Endothelial cell of umbilical vein (primary cell): Measurements from ENCODE around the gene UQCC2. TPM values are rescaled to one million over a fixed set of nuclear protein-coding genes. Genes with fewer than 3 reads are reported as not detected.

Experiments used
- BruUV-seq: library from RNA; stranded (reverse); fragments of 400-500 nt; replicated peaks from 2 replicates; lab custom pipeline; 2021; lab: Mats Ljungman, UMichigan
- CTCF ChIA-PET: fragments of 300-600, 350-600 bp; sonication (Branson Sonifier 250); formaldehyde crosslinking; loops from one replicate; lab custom pipeline; 2021; ENCODE audit warnings: antibody characterized with exemption, inconsistent platforms; lab: Charles Lee
- POLR2A ChIA-PET: fragments of 300-600, 350-600 bp; sonication (Branson Sonifier 250); formaldehyde crosslinking; loops from one replicate; lab custom pipeline; 2021; ENCODE audit warnings: antibody characterized with exemption, inconsistent platforms; lab: Charles Lee
- DNase-seq: peaks from one replicate; pipeline ENCODE4 v3.0.0-alpha.2; 2011; ENCODE audit warnings: low read depth, low spot score
- FAIRE-seq: peaks from 2 replicates; lab custom pipeline; 2011; peaks lifted over from hg19 to GRCh38; lab: Jason Lieb, UNC
- H2AFZ ChIP-seq: 2 replicates; pipeline ENCODE4 v1.6.0; 2012; ENCODE audit warnings: low read depth, low read length, control low read depth, inconsistent platforms
- H3K27ac ChIP-seq: 2 replicates; pipeline ENCODE4 v1.5.1; 2011; ENCODE audit warnings: low read depth, mild to moderate bottlenecking, control low read depth, low read length, moderate library complexity; ENCODE audit not compliant: insufficient read depth
- H3K27me3 ChIP-seq, 2 experiments: 2 replicates each; pipeline versions ENCODE4 v1.6.0 to v1.6.1; 2011; ENCODE audit warnings: low read length in 2 of 2, mixed read lengths in 1 of 2; ENCODE audit not compliant: control insufficient read depth in 2 of 2, insufficient read depth in 2 of 2
- H3K36me3 ChIP-seq, 2 experiments: 2 replicates in 1 of 2; 3 replicates in 1 of 2; pipeline ENCODE4 v1.5.1; 2011; ENCODE audit warnings: low read length in 2 of 2, mild to moderate bottlenecking in 1 of 2, moderate library complexity in 1 of 2; ENCODE audit not compliant: control insufficient read depth in 2 of 2, insufficient read depth in 2 of 2; ENCODE audit errors: extremely low read depth in 1 of 2
- H3K4me1 ChIP-seq: 3 replicates; pipeline ENCODE4 v1.5.1; 2011; ENCODE audit warnings: mild to moderate bottlenecking, low read length; ENCODE audit not compliant: control insufficient read depth, insufficient read depth; ENCODE audit errors: extremely low read depth
- H3K4me2 ChIP-seq: 2 replicates; pipeline ENCODE4 v1.6.1; 2011; ENCODE audit warnings: low read length, control low read depth, mixed read lengths; ENCODE audit not compliant: insufficient read depth
- H3K4me3 ChIP-seq, 3 experiments: fragments of 200-600 bp in 1 of 3; sonication (generic), shearing (Covaris generic) in 1 of 3; replicated peaks in 1 of 3; 2 replicates each; pipeline ENCODE4 v1.5.1; 2011 to 2016; ENCODE audit warnings: control low read depth in 3 of 3, low read length in 3 of 3, mild to moderate bottlenecking in 2 of 3, inconsistent platforms in 1 of 3, low read depth in 1 of 3, moderate library complexity in 1 of 3; ENCODE audit not compliant: insufficient read depth in 1 of 3
- H3K79me2 ChIP-seq: 2 replicates; pipeline ENCODE4 v1.6.0; 2012; ENCODE audit warnings: low read length, inconsistent platforms; ENCODE audit not compliant: control insufficient read depth, insufficient read depth
- H3K9ac ChIP-seq: replicated peaks from 2 replicates; pipeline ENCODE3; 2011; ENCODE audit warnings: low read length, control low read depth; ENCODE audit not compliant: insufficient read depth; ENCODE audit errors: extremely low read depth
- H3K9me1 ChIP-seq: replicated peaks from 3 replicates; pipeline ENCODE4 v1.6.0; 2011; ENCODE audit warnings: mild to moderate bottlenecking, low read length; ENCODE audit not compliant: control insufficient read depth, insufficient read depth; ENCODE audit errors: extremely low read depth
- H3K9me3 ChIP-seq: replicated peaks from 2 replicates; pipeline ENCODE4 v1.5.1; 2012; ENCODE audit warnings: low read length, inconsistent platforms; ENCODE audit not compliant: control insufficient read depth, insufficient read depth
- H4K20me1 ChIP-seq: replicated peaks from 2 replicates; pipeline ENCODE3; 2011; ENCODE audit warnings: mild to moderate bottlenecking, low read length; ENCODE audit not compliant: control insufficient read depth, insufficient read depth; ENCODE audit errors: extremely low read depth
- CTCF ChIP-seq, 2 donors: IDR thresholded peaks; 1 replicate in 1 of 2; 2 replicates in 1 of 2; pipeline ENCODE4 v1.5.1; 2011; ENCODE audit warnings: low read length in 2 of 2, mild to moderate bottlenecking in 2 of 2, moderate library complexity in 2 of 2, control low read depth in 1 of 2, inconsistent platforms in 1 of 2, low read depth in 1 of 2; ENCODE audit not compliant: insufficient read depth in 1 of 2; ENCODE audit errors: extremely low read depth in 1 of 2
- EZH2 ChIP-seq: IDR thresholded peaks from 2 replicates; pipeline ENCODE4 v1.6.1; 2012; ENCODE audit warnings: borderline replicate concordance, low read depth, mild to moderate bottlenecking, moderate library complexity, low read length, inconsistent platforms; ENCODE audit not compliant: severe bottlenecking
- FOS ChIP-seq: IDR thresholded peaks from 2 replicates; pipeline ENCODE4 v1.6.1; 2011; ENCODE audit warnings: mild to moderate bottlenecking, low read length, moderate library complexity, borderline replicate concordance; ENCODE audit not compliant: insufficient read depth
- GATA2 ChIP-seq: IDR thresholded peaks from 2 replicates; pipeline ENCODE4 v1.7.0; 2011; ENCODE audit warnings: low read depth, mild to moderate bottlenecking, moderate library complexity, mixed read lengths, low read length; ENCODE audit not compliant: insufficient read length, insufficient read depth
- JUN ChIP-seq: IDR thresholded peaks from 2 replicates; pipeline ENCODE4 v1.6.1; 2011; ENCODE audit warnings: borderline replicate concordance, low read depth; ENCODE audit not compliant: insufficient read length, insufficient read depth
- MYC ChIP-seq: IDR thresholded peaks from one replicate; pipeline ENCODE4 v1.6.1; 2011; ENCODE audit warnings: mild to moderate bottlenecking, low read depth, low read length
- POLR2A ChIP-seq: IDR thresholded peaks from 2 replicates; pipeline ENCODE4 v1.6.1; 2012; ENCODE audit warnings: low read depth, mild to moderate bottlenecking, control low read depth, low read length
- POLR2AphosphoS5 ChIP-seq: IDR thresholded peaks from 2 replicates; pipeline ENCODE4 v1.6.1; 2012; ENCODE audit warnings: low read depth, mild to moderate bottlenecking, control low read depth, low read length, moderate library complexity; ENCODE audit not compliant: insufficient read depth
- dilution Hi-C: fragments of 300-500 bp; cut with MboI; formaldehyde crosslinking; loops from one replicate; pipeline ENCODE4 v1.15.0; 2019; ENCODE audit warnings: low sequenced_read_pairs; ENCODE audit not compliant: extremely low pct_ligation_motif_present
- intact Hi-C: fragments of 100-400 bp; cut with micrococcal nuclease; formaldehyde crosslinking; loops from one replicate; pipeline ENCODE4 v1.10.0; 2022
- polyA plus RNA-seq, 4 experiments: library from polyadenylated mRNA; depleted of rRNA in 3 of 4; stranded (reverse) in 3 of 4; unstranded in 1 of 4; fragments of >200 nt; gene quantifications; 2 replicates each; pipeline versions ENCODE4 v1.2.1 to v1.2.3, GENCODE V29; 2011 to 2012; ENCODE audit warnings: missing spikeins in 1 of 4
- total RNA-seq: library from RNA; stranded (reverse); gene quantifications from 2 replicates; pipeline ENCODE4 v1.2.3, GENCODE V29; 2021
- TF ChIP-seq, protein P1 (sequence below): IDR thresholded peaks from 2 replicates; pipeline ENCODE4 v1.6.1; 2011; ENCODE audit not compliant: insufficient read depth, insufficient read length

The UQCC2 gene
- total and polyA plus RNA-seq, 2 donors (not counting 3 experiments of a cell fraction or from before 2014, with no cell fraction given): 46.3 to 95.3 TPM

DNA sequence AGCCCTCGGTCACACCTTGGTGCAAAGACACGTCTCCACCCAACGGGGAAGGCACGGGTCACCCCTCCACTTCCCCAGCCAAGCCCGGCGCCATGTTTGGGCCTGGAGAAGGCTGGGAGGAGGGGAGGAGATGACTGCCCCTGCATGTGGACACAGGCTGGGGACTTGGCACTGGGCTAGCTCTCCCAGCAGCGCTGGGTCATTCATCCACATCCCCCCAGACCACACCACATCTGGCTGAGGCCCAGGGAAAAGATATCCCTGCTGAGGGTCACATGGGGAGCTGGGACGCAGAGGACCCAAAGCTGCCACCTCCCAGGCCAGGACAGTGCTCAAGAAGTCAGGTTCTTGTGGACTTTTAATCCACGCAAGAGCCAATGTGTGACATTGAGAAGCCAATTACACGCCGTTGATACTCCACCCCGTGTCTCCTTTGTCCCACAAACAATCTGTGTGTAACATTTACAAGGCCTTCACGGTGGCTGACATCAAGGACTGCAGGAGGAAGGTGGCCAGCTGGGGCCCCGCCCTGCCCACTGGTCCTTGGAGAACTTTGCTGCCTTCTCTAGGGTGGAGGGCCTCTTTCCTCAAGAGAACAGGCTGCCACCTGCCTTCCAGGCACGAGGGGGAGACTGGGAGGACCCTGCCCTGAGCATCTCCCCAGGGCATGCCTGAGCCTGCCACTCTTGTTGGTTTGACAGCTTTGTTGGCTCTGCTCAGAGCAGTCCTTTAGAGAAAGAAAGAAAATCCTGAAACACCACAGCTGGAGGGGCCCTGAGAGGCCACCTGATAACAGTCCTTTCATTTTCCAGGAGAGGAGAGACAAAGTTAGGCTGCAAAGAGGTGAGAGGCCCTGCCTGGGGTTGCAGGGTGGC lies 40.5 kb upstream of the UQCC2 start:
- Histone ChIP-seq H3K9ac (no peak overlapping the region), H4K20me1 (no peaks in the 10 kb centered on the region), H3K27ac (no peak overlapping the region), H3K9me3 (no peaks in the 10 kb centered on the region), H3K9me1 (no peaks in the 10 kb centered on the region), H3K27me3 (peaks cover 0 to 2% of the 10 kb centered on the region in 2 experiments), H3K4me2 (no peak overlapping the region), H3K4me1 (no peaks in the 10 kb centered on the region), H2AFZ (no peak overlapping the region), H3K79me2 (no peaks in the 10 kb centered on the region), H3K4me3 (no peak overlapping the region), H3K36me3 (no peaks in the 10 kb centered on the region)
- dilution Hi-C loops: no loop called here
- no peak for FAIRE-seq
- no peak for DNase-seq
- intact Hi-C loops: no loop called here
- CTCF ChIA-PET: interaction anchor here (1.5 kb wide), 1 partner anchor 9 kb away, joined by 4 read pairs; no protein-coding TSS in a partner anchor
- TF ChIP-seq MYC (no peak), FOS (no peak), GATA2 (no peak), CTCF (IDR thresholded peaks at IDR 0.05; ENCODE audit: extremely low read depth in 1 of 2, insufficient read depth in 1 of 2, low read depth in 1 of 2, low read length in 2 of 2) (no peak), EZH2 (no peak), POLR2A (no peak), POLR2AphosphoS5 (no peak), JUN (no peak)
- TF ChIP-seq, protein P1, sequence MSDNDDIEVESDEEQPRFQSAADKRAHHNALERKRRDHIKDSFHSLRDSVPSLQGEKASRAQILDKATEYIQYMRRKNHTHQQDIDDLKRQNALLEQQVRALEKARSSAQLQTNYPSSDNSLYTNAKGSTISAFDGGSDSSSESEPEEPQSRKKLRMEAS: no peak
- BruUV-seq: no TSS peak
- POLR2A ChIA-PET: no interaction called here
